CD1c-positive myeloid dendritic cell (primary cell): Measurements from ENCODE around the gene PRKN.
"Not testable (repeated sequence)": the region's sequence is repeated elsewhere in the genome, so short reads cannot be mapped to it uniquely, and the experiment has no call there.

Experiments used
- DNase-seq: peaks from one replicate; pipeline ENCODE4 v3.0.0-alpha.2; 2016; ENCODE audit errors: extremely low spot score

Gene PRKN

GRCh38 chr6:162450358-162450757, 277.2 kb downstream of the PRKN start:
- no peak for DNase-seq

GRCh38 chr6:162448294-162448693, 279.3 kb downstream of the PRKN start:
- DNase-seq: no peak

- DNase-seq: no peak
Measured at GRCh38 chr6:162443101-162443500, 284.5 kb downstream of the PRKN start.

- DNase-seq: no peak
Measured at GRCh38 chr6:162442687-162443086, 284.9 kb downstream of the PRKN start.

DNA sequence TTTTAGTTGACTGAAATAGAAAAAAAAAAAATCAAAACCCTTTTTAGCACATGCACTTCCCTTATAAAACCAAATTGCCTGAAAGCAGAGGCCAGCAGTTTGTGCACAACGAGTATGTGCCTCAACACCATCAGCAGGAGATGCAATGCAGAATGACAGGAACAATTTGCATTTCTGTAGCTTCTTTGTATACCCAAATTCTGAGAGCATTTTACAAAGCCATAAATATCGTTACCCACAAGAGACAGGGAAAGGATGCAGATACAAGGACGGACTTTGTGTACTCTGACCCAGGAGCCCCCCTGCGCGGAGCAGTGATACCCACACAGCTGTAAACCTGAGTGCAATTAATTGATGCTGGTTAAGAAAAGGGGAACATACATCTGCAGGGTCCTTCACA, 285.6 kb downstream of the PRKN start:
- no peak for DNase-seq

DNA sequence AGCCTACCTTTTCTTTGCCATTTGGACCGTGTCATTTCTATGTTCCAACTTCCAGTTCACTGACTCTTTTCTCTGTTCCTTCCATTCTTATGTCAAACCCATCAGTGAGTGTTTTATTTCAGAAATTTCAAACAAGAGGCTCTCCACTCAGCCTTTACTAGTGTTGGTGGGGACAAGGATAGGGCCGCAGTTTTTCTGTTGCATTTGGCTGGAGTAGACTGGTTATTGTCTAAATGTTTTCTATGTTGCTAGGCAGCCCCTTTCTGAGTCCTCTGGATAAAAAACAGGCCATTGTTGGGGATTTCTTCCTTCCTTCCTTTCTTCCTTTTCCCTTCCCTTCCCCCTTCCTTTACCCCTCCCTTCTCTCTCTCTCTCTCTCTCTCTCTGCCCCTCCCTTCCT, 288.6 kb downstream of the PRKN start:
- no peak for DNase-seq

GRCh38 chr6:162435071-162435470, 292.5 kb downstream of the PRKN start:
- DNase-seq: no peak

- no peak for DNase-seq
Measured at GRCh38 chr6:162421004-162421403, 306.6 kb downstream of the PRKN start.

DNA sequence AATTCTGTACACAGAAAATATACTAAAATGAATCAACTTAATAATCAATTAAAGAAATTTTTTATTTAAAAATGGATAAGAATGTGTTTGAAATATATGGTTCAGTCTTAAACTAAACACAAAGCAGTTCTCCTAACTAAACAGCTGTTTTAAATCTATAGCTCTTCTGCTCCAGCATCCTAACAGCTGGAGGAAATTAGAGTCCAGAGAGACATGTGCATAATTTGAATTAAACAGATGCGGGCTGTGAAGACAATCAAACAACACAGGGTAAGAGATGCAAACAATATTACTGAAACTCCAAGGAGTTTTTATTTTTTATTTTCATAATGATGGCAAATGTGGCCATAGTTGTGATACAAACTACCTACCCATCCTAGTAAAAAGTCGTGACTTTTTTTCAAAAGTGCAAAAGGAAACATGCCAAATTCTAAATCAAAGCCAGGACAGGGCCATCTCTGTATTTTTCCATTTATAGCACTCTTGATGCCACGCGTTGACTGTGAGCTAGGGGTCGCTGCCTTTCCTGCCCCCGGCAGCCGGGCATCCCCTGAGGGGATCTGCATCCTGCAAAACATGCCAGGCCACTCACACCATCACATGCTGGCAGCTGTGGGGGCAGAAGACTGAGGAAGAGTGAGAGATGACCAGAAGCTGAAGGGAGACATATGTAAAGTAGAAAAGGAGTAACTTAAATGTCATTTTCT, 310.6 kb downstream of the PRKN start:
- no peak for DNase-seq

- DNase-seq: no peak
Measured at GRCh38 chr6:162416307-162416706, 311.3 kb downstream of the PRKN start.

- DNase-seq: no peak
Measured at GRCh38 chr6:162409741-162410691, 317.6 kb downstream of the PRKN start.

DNA sequence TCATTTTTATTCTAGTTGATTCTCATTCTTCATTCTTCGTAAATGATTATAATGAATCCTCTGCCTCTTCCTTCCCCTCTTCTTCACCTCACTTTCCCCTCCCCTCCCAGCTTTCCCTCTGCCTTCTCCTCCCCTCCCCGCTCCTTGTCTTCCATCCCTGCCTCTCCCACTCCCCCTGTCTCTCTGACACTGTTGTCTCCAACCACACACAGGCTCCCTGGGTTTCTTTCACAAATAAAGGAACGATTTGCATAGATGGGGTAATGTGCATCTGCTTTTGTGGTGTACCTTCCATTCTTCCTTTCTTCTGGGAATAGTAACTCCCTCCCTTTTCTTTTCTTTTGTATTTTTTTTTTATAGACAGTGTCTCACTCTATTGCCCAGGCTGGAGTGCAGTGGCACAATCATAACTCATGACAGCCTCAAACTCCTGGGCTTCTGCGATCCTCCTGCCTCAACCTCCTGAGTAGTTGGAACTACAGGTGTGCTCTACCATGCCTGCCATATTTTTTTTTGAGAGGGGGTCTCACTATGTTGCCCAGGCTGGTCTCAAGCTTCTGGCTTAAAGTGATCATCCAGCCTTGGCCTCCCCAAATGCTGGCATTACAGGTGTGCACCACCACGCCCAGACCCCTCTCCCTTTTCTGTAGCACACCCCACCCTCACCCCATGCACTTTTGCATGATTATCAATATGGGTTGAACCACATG, 318.6 kb downstream of the PRKN start:
- DNase-seq: no peak

DNA sequence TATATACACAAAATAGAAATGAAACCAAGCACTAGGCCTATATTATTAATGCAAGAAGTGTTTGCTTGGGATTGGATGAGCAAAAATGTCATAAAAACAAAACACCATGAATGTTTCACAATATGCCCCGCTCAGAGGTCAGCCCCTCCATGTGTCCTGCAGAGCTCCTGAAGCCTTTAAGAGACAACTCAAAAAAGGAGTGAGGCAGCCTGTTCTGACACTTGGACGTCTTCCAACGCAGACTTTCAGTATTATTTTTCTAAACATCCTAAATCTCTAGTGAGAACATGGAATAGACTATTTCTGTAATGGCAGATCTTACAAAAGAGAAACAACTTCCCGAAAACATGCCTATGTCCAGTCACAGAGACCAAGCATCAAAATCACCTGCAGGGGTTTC, 322.6 kb downstream of the PRKN start:
- DNase-seq: no peak

GRCh38 chr6:162403031-162403430, 324.5 kb downstream of the PRKN start:
- DNase-seq: no peak

DNA sequence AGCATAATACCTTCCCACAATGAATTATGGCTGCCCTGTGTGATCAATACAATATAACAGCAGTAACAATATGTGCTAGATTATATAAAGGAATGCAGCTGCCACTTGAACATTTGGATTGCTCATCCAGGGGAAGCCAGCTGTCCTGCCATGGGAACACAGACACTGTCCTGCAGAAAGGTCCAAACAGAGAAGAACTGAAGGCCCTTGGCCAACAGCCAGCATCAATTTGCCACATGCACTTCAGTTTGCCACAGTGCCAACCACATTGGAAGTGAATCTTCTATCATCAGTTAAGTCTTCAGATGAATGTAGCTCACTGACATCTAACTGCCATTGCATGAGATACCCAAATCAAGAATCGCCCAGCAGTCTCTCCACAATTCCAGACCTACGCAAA, 332.4 kb downstream of the PRKN start:
- DNase-seq: no peak

- not testable (repeated sequence) for DNase-seq
Measured at GRCh38 chr6:162390961-162391811, 336.4 kb downstream of the PRKN start.

DNA sequence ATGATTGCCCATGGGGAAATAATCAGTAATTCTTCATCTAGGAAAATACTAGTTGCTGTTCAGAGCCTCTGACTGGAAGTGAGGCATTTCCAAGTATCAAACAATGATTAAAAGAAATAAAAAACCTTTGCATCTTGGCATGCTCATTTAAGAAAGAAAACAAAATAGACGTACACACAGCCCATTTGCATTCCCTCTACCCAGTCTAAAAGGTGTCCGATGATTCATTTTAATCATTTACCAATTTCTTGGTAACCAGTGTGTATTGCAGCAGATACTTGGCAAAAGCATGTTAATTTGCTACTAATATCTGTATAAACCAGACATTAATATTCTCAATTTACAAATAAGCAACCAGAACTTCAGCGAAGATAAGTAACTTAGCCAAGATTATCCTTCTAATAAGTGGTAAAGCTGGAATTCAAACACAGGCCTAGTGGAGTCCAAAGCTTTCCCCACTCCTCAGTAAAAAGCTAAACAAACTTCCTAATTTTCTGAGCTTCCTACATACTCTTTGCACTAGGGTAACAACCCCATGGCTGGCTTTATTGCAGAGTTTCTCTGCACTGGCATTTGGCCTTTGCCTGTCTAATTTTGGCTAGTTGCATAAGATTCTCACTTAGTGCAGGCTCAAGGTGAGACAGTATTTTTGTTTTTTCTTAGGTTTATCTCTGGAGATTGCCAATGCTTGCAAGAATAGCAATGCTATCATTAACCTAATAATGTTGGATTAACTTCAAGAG, 338.1 kb downstream of the PRKN start:
- DNase-seq: no peak

DNA sequence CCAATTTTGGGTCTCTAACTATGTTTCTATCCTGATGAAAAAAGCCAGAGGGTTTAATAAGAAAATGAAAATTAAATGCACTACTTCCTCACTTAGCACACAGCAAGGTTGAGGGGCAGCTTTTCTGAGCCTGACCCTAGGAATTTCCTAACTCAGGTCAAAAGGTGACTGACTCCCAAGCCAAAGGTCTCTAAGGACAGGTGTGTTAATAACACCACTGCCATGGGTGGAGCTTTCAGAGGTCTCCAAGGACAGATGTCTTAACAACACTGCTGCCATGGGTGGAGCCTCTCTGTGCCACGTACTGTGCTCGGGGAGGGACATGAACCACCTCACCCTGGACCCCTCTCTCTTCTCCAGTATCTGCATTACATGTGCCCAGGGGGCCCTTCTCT, 339.2 kb downstream of the PRKN start:
- DNase-seq: no peak

- no peak for DNase-seq
Measured at GRCh38 chr6:162387718-162388382, 339.7 kb downstream of the PRKN start.

DNA sequence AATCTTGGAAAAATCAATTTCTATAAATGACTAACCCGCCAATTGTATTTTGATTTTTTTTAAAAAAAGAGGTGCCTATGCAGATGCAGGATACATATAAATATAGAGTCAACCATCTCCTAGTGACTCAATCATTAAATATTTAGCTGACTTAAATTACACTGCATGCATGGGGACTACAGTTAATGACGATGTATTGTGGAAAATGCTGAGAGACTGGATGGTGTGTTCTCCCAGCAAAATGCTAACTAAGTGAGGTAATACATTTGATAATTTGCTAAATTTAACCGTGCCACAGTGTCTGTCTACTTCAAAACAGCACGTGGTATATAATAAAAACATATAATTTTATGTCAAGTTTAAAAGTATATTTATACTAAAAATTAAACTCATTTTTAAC, 341.6 kb downstream of the PRKN start:
- DNase-seq: no peak
